OCI-LY1 (cell line): ENCODE data around the gene CXADR.

ENCODE experiments used
- H2AFZ ChIP-seq: fragments of 200-600 bp; sonication (generic), shearing (Covaris generic); 2 replicates; pipeline ENCODE4 v1.6.0; 2014; ENCODE audit warnings: antibody characterized with exemption, mild to moderate bottlenecking, low read length
- H3F3A ChIP-seq: fragments of 200-600 bp; sonication (generic), shearing (Covaris generic); 2 replicates; pipeline ENCODE4 v1.6.0; 2014; ENCODE audit warnings: mild to moderate bottlenecking, antibody characterized with exemption, low read length, moderate library complexity; ENCODE audit not compliant: insufficient read depth
- H3K27ac ChIP-seq: fragments of 200-600 bp; sonication (generic); 2 replicates; pipeline ENCODE4 v1.5.1; 2014; ENCODE audit warnings: low read length, mixed run types, mild to moderate bottlenecking, low read depth; ENCODE audit not compliant: poor library complexity, severe bottlenecking
- H3K27me3 ChIP-seq: fragments of 200-600 bp; sonication (generic); 2 replicates; pipeline ENCODE4 v1.6.0; 2014; ENCODE audit warnings: antibody characterized with exemption, mild to moderate bottlenecking, low read length, moderate library complexity; ENCODE audit not compliant: insufficient read depth
- H3K36me3 ChIP-seq: fragments of 200-600 bp; sonication (generic); 2 replicates; pipeline ENCODE4 v1.6.1; 2014; ENCODE audit warnings: mild to moderate bottlenecking, antibody characterized with exemption, low read length, moderate library complexity, mixed read lengths; ENCODE audit not compliant: insufficient read depth
- H3K4me1 ChIP-seq: fragments of 200-600 bp; sonication (generic); 2 replicates; pipeline ENCODE4 v1.5.1; 2014; ENCODE audit warnings: mild to moderate bottlenecking, low read length, moderate library complexity; ENCODE audit not compliant: insufficient read depth, severe bottlenecking
- H3K4me2 ChIP-seq: fragments of 200-600 bp; sonication (generic), shearing (Covaris generic); 2 replicates; pipeline ENCODE4 v1.6.1; 2014; ENCODE audit warnings: low read length
- H3K4me3 ChIP-seq: fragments of 200-600 bp; sonication (generic); 2 replicates; pipeline ENCODE4 v1.5.1; 2014; ENCODE audit warnings: low read length, low read depth, mild to moderate bottlenecking, mixed read lengths; ENCODE audit not compliant: poor library complexity, severe bottlenecking
- H3K79me2 ChIP-seq: fragments of 200-600 bp; shearing (Covaris generic); 2 replicates; pipeline ENCODE4 v1.6.1; 2016; ENCODE audit warnings: mixed run types, low read length, mixed read lengths; ENCODE audit not compliant: insufficient read depth
- H3K9ac ChIP-seq: fragments of 200-600 bp; sonication (generic), shearing (Covaris generic); 2 replicates; pipeline ENCODE4 v1.6.1; 2014; ENCODE audit warnings: mild to moderate bottlenecking, low read length, mixed read lengths
- H3K9me2 ChIP-seq: fragments of 200-600 bp; sonication (generic), shearing (Covaris generic); 2 replicates; pipeline ENCODE4 v1.6.1; 2014; ENCODE audit warnings: low read depth, mild to moderate bottlenecking, low read length, mixed read lengths
- H3K9me3 ChIP-seq: fragments of 200-600 bp; shearing (Covaris generic); 2 replicates; pipeline ENCODE4 v1.6.1; 2014; ENCODE audit warnings: low read length, mixed read lengths
- H4K20me1 ChIP-seq: fragments of 200-600 bp; sonication (generic), shearing (Covaris generic); 2 replicates; pipeline ENCODE4 v1.6.0; 2016; ENCODE audit warnings: mild to moderate bottlenecking, low read length; ENCODE audit not compliant: insufficient read depth
- EZH2 ChIP-seq: fragments of 200-600 bp; sonication (generic), shearing (Covaris generic); IDR thresholded peaks from 2 replicates; pipeline ENCODE4 v1.8.0; 2017; ENCODE audit warnings: borderline replicate concordance, mixed run types, mild to moderate bottlenecking, antibody characterized with exemption, low read length, moderate library complexity, mixed read lengths
- TF ChIP-seq, protein P1 (sequence below): fragments of 200-600 bp; sonication (generic), shearing (Covaris generic); IDR thresholded peaks from 2 replicates; pipeline ENCODE4 v1.5.1; 2017; ENCODE audit warnings: mild to moderate bottlenecking, antibody characterized with exemption, low read length, moderate library complexity, mixed read lengths

CXADR gene

DNA sequence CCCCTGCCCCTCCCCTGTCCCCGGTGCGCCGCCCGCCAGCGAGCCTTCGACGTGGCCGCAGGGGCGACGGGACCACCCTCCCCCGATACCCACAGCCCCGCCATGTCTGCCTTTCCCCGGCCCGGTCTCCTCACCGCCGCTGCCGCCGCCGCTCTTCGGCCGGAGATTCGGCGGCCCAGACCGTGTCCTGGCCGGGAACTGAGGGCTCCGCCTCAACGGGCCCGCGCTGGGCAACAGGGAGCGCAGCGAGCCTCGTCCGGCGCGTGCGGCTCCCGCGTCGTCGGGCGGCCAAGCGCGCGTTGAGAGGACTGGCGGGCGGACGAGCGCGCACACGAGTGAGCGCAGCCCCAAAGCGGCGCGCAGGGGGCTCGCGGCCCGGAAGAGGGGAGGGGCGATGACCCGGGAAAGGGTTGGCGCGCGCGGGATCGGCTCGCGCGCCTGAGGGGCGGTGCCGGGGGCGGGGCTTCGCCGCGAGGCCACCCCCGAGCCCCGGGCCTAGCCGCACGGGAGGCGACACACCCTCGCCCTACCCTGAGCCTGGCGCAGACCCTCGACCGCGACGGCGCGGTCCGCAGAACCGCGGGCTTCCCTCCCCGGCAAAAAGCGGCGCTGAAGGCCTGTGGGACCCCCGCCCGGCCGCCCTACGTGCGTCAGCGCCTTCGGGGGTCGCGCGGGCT lies 99.9 kb downstream of the CXADR start, which contains the start of gene BTG3:
BTG3 (minus strand) TSS at position 337 of the 677 bp plus-strand sequence. CDS start 3,757 bp downstream, outside the sequence.
- Histone ChIP-seq H3K79me2 (peaks cover 45% of the 10 kb centered on the region), H3K27me3 (no peaks in the 10 kb centered on the region), H3K4me1 (peaks cover 18% of the 10 kb centered on the region), H3K4me2 (peak within 1 kb of the TSS; percentile 90), H2AFZ (peak within 1 kb of the TSS; percentile 95), H3K9me2 (no peaks in the 10 kb centered on the region), H3K9ac (peak within 1 kb of the TSS; percentile 88), H3K36me3 (peaks cover 24% of the 10 kb centered on the region; the same call in 1 of the 2 replicates), H3K9me3 (no peaks in the 10 kb centered on the region), H4K20me1 (no peaks in the 10 kb centered on the region), H3K27ac (peak within 1 kb of the TSS; percentile 37), H3K4me3 (peak within 1 kb of the TSS; percentile 89), H3F3A (no peaks in the 10 kb centered on the region)
- TF ChIP-seq EZH2, result no peak
- TF ChIP-seq, protein P1, sequence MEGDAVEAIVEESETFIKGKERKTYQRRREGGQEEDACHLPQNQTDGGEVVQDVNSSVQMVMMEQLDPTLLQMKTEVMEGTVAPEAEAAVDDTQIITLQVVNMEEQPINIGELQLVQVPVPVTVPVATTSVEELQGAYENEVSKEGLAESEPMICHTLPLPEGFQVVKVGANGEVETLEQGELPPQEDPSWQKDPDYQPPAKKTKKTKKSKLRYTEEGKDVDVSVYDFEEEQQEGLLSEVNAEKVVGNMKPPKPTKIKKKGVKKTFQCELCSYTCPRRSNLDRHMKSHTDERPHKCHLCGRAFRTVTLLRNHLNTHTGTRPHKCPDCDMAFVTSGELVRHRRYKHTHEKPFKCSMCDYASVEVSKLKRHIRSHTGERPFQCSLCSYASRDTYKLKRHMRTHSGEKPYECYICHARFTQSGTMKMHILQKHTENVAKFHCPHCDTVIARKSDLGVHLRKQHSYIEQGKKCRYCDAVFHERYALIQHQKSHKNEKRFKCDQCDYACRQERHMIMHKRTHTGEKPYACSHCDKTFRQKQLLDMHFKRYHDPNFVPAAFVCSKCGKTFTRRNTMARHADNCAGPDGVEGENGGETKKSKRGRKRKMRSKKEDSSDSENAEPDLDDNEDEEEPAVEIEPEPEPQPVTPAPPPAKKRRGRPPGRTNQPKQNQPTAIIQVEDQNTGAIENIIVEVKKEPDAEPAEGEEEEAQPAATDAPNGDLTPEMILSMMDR, result no peak

DNA sequence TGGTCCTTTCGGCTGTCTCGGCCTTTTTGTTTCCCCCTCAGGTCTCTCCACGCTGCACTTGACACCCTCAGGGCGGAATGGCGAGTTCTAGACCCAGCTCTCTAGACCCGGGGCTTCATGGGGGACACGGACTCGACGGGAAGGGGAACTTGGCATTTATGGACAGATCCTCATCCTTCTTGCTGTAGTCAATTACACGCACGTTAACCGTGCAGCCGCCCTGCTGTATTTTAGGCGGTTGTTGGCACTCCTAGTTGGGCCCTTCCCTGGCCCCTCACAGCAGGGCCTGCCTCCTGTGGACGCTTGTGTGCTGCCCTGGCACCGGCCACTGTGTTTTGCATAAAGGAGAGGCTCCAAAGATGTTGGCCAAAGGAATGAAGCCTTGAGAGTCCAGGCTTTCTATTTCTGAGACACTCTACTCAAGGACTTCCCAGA lies 100.4 kb downstream of the CXADR start:
- Histone ChIP-seq H3K27me3 (no peaks in the 10 kb centered on the region), H3K4me2 (peak overlapping the region; percentile 90), H3K27ac (no peak overlapping the region), H2AFZ (peak overlapping the region; percentile 95), H3K36me3 (peaks cover 18% of the 10 kb centered on the region; the same call in 1 of the 2 replicates), H3K79me2 (peaks cover 40% of the 10 kb centered on the region), H4K20me1 (no peaks in the 10 kb centered on the region), H3K9me3 (no peaks in the 10 kb centered on the region), H3K9me2 (no peaks in the 10 kb centered on the region), H3K4me3 (peak overlapping the region; percentile 89), H3K9ac (peak overlapping the region; percentile 88), H3F3A (no peaks in the 10 kb centered on the region), H3K4me1 (peaks cover 18% of the 10 kb centered on the region)
- TF ChIP-seq, protein P1, result no peak
- no peak for TF ChIP-seq EZH2

DNA sequence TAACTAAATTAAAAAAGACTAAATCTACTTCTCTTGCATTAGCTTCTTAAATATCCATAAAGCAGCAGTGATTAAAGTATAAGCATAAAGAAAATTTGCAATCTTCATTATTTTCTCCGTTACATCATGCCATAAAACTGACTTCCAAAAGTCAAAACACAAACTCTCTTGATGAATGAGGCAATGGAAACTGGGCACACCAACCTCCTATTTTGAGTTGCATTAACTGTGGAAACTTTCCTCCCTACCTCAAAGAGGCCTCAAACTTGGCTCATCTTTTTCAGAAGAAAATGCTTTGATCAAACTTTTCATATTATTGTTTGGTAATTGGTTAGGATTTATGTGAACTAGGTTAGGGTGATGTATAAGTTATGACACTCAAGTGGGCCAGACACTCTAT lies 104.0 kb downstream of the CXADR start:
- H3K27me3 ChIP-seq, result no peaks in the 10 kb centered on the region
- H3K36me3 ChIP-seq, result no peaks in the 10 kb centered on the region
- H2AFZ ChIP-seq, result no peak overlapping the region
- TF ChIP-seq EZH2, result no peak
- TF ChIP-seq, protein P1, result no peak
- H3K9me3 ChIP-seq, result no peaks in the 10 kb centered on the region
- H3K4me2 ChIP-seq, result no peak overlapping the region
- peaks cover 4% of the 10 kb centered on the region for H3K79me2 ChIP-seq
- H3K4me1 ChIP-seq, result peaks cover 6% of the 10 kb centered on the region
- no peak overlapping the region for H3K9ac ChIP-seq
- H3K27ac ChIP-seq, result no peak overlapping the region
- no peak overlapping the region for H3K4me3 ChIP-seq
- H3F3A ChIP-seq, result no peaks in the 10 kb centered on the region
- H3K9me2 ChIP-seq, result no peaks in the 10 kb centered on the region
- no peaks in the 10 kb centered on the region for H4K20me1 ChIP-seq
